NCI-H345 (cell line): Measurements from ENCODE around the gene TAF11L14.
"Not testable (repeated sequence)": the region's sequence is repeated elsewhere in the genome, so short reads cannot be mapped to it uniquely, and the experiment has no call there.

Source experiments
- DNase-seq: peaks from one replicate; lab custom pipeline; 2025; lab: John Stamatoyannopoulos, UW

The TAF11L14 gene

DNA sequence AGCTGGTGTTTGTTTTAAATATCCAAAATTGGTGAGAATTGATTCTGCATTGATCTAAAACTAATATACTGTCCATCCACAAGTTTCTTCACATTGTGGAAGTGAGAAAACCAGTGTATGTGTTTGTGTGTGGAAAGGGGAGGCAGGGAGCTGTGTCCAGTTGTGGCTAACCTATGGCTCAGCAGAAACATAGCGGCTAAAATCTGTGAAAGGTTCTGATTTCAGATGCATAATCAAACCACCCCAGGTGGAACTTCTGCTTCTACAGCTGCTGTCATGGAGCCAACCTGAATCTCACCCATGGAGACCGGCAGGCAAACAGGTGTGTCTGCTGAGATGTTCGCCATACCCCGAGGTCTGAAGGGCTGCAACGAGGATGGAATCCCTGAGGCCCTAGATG, at the start of gene TAF11L14:
Gene TAF11L14 (plus strand): TSS at position 301 of the 400 bp plus-strand sequence.
- no peak for DNase-seq

DNA sequence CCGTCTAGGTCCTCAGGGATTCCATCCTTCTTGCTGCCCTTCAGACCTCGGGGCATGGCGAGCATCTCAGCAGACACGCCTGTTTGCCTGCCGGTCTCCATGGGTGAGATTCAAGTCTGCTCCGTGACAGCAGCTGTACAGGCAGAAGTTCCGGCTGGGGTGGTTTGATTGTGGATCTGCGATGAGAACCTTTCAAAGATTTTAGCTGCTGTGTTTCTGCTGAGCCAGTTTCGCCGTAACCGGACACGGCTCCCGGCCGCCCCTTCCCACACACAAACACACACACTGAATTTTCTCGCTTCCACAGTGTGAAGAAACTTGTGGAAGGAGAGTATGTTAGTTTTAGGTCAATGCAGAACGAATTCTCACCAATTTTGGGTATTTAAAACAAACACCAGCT, 48.6 kb upstream of the TAF11L14 start, which contains the start of gene TAF11L7:
Gene TAF11L7 (minus strand): TSS at position 101 of the 400 bp plus-strand sequence.
- DNase-seq, result not testable (repeated sequence)

DNA sequence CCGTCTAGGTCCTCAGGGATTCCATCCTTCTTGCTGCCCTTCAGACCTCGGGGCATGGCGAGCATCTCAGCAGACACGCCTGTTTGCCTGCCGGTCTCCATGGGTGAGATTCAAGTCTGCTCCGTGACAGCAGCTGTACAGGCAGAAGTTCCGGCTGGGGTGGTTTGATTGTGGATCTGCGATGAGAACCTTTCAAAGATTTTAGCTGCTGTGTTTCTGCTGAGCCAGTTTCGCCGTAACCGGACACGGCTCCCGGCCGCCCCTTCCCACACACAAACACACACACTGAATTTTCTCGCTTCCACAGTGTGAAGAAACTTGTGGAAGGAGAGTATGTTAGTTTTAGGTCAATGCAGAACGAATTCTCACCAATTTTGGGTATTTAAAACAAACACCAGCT, 43.4 kb upstream of the TAF11L14 start, which contains the start of gene TAF11L8:
Gene TAF11L8 (minus strand): TSS at position 101 of the 400 bp plus-strand sequence.
- DNase-seq, result not testable (repeated sequence)

DNA sequence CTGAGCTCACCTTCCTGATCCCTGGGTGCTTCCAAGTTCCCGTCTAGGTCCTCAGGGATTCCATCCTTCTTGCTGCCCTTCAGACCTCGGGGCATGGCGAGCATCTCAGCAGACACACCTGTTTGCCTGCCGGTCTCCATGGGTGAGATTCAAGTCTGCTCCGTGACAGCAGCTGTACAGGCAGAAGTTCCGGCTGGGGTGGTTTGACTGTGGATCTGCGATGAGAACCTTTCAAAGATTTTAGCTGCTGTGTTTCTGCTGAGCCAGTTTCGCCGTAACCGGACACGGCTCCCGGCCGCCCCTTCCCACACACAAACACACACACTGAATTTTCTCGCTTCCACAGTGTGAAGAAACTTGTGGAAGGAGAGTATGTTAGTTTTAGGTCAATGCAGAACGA, 40.0 kb upstream of the TAF11L14 start, which contains the start of gene TAF11L9:
Gene TAF11L9 (minus strand): TSS at position 140 of the 400 bp plus-strand sequence.
- not testable (repeated sequence) for DNase-seq

DNA sequence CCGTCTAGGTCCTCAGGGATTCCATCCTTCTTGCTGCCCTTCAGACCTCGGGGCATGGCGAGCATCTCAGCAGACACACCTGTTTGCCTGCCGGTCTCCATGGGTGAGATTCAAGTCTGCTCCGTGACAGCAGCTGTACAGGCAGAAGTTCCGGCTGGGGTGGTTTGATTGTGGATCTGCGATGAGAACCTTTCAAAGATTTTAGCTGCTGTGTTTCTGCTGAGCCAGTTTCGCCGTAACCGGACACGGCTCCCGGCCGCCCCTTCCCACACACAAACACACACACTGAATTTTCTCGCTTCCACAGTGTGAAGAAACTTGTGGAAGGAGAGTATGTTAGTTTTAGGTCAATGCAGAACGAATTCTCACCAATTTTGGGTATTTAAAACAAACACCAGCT, 36.5 kb upstream of the TAF11L14 start, which contains the start of gene TAF11L10:
Gene TAF11L10 (minus strand): TSS at position 101 of the 400 bp plus-strand sequence.
- not testable (repeated sequence) for DNase-seq

DNA sequence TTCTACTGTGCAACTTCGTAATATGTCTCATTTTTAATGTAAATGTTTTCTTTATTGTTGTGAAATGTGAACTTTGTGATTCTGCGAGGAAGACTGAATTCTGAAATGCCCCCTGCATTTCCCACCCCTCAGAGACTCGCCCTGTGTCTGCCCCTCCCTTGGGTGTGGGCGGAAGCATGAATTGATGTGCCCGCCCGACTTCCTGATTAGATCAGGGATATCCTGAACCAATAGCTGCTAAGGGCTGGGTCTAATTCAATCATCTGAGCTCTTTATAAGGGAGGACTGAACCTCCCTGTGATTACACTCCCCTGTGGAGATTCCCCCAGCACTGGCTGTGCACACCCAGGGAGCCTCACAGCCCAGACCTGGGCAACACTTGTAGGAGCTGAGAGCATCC, 30.4 kb upstream of the TAF11L14 start, which contains the start of gene TAF11L11:
Gene TAF11L11 (plus strand): TSS at position 304 of the 400 bp plus-strand sequence.
- not testable (repeated sequence) for DNase-seq

DNA sequence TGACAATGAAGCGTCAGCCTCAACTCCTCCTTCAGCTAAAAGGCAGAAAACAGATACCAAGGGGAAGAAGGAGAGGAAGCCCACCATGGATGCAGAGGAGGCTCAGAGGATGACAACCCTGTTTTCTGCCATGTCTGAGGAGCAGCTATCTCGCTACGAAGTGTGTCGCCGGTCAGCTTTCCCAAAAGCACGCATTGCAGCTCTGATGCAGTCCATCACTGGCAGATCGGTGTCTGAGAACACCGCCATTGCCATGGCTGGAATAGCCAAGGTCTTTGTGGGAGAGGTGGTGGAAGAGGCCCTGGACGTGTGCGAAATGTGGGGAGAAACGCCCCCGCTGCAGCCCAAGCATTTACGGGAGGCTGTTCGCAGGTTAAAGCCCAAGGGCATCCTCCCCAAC, 29.3 kb upstream of the TAF11L14 start:
- no peak for DNase-seq

DNA sequence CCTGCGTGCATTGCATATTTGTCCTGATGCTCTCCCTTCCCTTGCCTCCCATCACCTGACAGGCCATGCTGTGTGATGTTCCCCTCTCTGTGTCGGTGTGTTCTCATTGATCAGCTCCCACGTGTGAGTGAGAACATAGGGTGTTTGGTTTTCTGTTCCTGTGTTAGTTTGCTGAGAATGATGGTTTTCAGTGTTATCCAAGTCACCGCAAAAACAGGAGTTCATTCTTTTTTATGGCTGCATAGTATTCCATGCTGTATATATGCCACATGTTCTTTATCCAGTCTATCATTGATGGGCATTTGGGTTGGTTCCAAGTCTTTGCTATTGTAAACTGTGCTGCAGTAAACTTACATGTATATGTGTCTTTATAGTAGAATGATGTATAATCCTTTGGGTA, 26.8 kb upstream of the TAF11L14 start:
- DNase-seq, result not testable (repeated sequence)

DNA sequence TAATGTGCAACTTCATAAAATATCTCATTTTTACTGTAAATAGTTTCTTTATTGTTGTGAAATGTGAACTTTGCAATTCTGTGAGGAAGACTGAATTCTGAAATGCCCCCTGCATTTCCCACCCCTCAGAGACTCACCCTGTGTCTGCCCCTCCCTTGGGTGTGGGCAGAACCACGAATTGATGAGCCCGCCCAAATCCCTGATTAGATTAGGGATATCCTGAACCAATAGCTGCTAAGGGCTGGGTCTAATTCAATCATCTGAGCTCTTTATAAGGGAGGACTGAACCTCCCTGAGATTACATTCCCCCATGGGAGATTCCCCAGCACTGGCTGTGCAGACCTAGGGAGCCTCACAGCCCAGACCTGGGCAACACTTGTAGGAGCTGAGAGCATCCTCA, 24.2 kb upstream of the TAF11L14 start, which contains the start of gene TAF11L12:
Gene TAF11L12 (plus strand): TSS at position 301 of the 400 bp plus-strand sequence.
- not testable (repeated sequence) for DNase-seq

DNA sequence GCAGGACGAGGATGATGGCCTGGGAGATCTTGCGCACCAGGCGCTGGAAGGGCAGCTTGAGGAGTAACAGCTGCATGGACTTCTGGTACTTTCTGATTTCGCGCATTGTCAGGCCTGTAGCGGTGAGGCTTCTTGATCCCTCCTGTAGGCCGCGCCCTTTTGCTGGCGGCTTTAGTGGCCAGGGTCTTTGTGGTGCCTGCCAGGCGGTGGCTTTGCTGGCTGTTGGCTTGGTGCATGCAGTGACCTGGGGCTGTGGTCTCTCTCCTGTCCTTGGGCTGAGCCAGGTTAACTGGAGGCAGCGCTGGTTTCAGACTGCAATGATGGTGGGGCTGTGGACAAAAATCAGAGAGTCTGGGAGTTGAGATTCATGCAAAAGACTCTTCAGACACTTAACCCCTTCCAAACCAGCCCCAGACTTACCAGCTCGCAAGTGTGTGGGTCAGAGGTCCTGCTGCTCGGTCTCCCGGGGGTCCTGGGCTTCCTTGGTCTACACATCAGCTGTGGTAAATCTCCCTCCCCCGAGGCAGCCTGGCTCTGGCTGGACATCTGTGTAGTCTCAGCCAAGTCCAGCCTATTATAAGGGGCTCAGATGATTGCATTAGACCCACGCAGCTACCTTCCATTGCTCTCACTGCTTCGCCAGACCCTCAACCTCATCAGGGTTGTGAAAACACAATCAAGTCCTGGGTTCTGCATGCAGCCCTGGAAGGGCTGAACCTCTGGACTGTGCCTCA, 19.2 kb upstream of the TAF11L14 start:
- DNase-seq, result no peak

DNA sequence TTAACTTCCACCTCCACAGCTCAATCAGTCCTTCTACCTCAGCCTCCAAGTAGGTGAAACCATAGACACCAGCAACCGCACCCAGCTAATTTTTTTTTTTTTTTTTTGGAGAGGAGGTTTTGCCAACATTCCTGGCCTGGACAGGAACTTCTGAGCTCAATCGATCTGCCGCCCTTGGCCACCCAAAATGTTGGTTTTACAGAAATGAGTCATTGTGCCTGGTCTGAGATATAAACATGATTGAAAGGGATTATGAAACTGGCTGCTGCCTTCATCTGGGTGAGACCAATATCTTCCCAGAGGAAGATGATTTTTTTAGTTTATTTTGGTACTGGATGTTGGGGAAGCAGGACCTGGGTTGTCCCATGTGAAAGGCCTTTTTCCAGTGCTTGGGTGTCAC, 14.9 kb upstream of the TAF11L14 start:
- DNase-seq, result no peak

DNA sequence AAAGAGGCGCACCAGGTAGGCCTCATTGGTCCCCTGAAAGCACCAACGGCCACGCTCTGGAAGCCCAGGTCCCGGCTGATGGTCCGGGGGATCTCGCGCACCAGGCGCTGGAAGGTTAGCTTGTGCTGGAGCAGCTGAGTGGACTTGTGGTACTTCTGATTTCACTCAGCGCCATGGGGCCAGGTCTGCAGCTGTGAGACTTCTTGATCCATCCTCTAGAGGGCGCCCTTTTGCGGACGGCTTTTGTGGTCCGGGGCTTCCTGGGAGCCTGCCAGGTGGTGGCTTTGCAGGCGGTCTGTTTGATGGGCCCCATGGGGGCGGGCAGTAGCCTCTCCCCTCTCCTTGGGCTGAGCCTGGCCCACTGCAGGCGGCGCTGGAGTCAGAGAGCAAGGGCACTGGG, 13.6 kb upstream of the TAF11L14 start:
- DNase-seq, result no peak

DNA sequence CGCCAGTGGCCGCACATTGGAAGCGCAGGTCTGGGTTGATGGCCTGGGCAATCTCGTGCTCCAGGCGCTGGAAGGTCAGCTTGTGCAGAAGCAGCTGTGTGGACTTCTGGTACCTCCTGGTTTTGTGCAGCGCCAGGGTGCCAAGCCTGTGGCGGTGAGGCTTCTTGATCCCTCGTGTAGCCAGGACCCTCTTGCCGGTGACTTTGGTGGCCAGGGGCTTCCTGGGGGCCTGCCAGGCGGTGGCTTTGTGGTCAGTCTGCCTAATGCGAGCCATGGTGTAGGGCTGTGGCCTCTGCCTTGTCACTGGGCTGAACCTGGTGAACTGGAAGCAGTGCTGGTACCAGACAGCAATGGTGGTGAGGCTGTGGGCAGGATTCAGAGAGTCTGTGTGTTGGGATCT, 8.6 kb upstream of the TAF11L14 start:
- DNase-seq, result no peak

DNA sequence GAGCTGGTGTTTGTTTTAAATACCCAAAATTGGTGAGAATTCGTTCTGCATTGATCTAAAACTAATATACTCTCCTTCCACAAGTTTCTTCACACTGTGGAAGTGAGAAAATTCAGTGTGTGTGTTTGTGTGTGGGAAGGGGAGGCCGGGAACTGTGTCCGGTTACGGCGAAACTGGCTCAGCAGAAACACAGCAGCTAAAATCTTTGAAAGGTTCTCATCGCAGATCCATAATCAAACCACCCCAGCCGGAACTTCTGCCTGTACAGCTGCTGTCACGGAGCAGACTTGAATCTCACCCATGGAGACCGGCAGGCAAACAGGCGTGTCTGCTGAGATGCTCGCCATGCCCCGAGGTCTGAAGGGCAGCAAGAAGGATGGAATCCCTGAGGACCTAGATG, 2.5 kb upstream of the TAF11L14 start, which contains the start of gene TAF11L13:
Gene TAF11L13 (plus strand): TSS at position 301 of the 400 bp plus-strand sequence.
- DNase-seq, result not testable (repeated sequence)

DNA sequence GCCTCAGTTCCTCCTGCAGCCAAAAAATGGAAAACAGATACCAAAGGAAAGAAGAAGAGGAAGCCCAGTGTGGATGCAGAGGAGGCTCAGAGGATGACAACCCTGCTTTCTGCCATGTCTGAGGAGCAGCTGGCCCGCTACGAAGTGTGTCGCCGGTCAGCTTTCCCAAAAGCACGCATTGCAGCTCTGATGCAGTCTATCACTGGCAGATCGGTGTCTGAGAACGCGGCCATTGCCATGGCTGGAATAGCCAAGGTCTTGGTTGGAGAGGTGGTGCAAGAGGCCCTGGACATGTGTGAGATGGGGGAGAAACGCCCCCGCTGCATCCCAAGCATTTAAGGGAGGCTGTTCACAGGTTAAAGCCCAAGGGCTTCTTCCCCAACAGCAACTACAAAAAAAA, 15.0 kb downstream of the TAF11L14 start:
- not testable (repeated sequence) for DNase-seq

DNA sequence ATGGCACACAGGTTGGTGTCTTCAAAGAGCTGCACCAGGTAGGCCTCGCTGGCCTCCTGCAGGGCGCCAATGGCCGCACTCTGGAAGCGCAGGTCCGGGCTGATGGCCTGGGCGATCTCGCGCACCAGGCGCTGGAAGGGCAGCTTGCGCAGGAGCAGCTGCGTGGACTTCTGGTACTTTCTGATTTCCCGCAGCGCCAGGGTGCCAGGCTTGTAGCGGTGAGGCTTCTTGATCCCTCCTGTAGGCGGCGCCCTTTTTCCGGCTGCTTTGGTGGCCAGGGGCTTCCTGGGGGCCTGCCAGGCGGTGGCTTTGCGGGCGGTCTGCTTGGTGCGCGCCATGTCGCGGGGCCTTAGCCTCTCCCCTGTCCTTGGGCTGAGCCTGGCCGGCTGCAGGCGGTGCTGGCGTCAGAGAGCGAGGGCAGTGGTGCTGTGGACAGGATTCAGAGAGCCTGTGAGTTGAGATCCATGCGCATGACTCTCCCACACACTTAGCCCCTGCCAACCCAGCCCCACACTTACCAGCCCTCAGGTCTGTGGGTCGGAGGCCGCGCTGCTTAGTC, 21.0 kb downstream of the TAF11L14 start:
- not testable (repeated sequence) for DNase-seq

DNA sequence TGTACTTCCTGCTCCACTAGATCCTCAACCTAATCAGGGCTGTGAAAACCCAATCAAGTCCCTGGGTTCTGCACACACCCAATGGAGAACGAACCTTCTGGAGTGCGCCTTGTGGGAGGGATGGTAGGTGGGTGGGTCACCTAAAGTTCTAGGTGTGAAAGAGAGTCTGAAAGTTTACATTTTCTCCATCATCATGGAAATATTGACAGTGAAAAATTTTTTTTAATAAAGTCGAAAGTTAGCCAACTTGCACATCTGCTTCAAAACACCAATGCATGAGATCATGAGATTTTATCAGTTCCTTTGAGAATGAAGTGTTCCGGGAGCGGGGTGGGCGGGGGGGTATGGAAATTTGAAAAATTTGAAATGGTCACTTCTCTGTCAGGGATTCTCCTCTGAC, 21.7 kb downstream of the TAF11L14 start:
- DNase-seq, result no peak

DNA sequence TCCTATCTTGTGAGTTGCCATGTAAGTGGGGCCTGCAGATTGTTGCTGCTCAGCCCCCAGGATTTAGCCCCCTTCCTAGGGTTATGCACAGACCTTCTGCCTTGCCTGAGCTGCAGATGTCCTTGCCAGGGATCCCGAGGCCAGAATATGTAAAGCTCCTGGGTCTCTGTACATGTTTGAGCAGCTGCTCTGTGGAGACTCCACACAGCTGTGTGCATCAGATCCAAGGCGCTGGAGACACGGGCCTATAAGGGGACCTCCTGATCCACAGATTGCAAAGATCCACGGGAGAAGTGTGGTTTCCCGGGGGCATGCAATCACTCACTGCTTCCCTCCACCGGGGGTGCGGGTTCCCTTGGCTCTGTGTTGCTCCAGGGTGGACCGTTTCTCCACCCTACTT, 28.9 kb downstream of the TAF11L14 start:
- DNase-seq, result no peak

DNA sequence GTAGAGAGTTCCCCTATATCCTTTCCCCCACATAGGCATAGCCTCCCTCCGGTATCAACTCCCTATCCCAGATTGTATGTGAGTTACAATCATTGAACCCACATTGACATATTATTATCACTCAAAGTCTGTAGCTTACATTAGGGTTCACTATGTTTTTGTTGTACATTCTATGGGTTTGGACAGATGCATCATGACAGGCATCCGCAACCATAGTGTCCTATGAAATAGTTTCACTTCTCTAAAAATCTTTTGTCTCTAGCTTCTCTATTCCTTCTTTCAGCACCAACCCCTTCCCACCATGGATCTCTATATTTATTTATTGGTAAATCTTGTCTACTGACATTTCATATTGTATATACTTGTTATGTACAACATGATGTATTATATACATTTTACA, 31.6 kb downstream of the TAF11L14 start:
- no peak for DNase-seq

DNA sequence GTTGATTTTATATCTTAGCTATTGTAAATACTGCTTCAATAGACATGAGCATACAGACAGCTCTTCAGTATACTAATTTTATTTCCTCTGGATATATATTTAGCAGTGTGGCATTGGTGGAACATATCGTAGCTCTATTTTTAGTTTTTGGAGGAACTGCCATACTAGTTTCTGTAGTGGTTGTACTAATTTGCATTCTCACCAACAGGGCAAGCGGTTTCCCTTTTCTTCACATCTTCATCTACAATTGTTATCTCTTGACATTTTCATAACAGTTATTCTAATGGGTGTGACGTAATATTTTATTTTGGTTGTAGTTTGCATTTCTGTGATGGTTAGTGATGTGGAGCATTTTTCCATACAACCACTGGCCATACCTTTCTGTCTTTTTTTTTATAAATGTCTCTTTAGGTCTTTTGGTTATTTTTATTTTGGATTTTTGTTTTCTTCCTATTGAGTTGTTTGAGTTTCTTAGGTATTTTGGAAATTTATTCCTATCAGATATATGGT, 32.5 kb downstream of the TAF11L14 start:
- DNase-seq, result no peak

DNA sequence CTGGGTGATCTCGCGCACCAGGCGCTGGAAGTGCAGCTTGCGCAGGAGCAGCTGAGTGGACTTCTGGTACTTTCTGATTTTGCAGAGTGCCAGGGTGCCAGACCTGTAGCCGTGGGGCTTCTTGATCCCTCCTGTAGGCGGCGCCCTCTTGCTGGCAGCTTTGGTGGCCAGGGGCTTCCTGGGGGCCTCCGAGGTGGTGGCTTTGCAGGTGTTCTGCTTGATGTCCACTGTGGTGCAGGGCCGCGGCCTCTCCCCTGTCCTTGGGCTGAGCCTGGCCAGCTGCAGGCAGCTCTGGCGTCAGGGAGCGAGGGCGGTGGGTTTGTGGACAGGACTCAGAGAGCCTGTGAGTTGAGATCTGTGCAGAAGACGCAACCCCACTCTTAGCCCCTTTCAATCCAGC, 36.1 kb downstream of the TAF11L14 start:
- no peak for DNase-seq

DNA sequence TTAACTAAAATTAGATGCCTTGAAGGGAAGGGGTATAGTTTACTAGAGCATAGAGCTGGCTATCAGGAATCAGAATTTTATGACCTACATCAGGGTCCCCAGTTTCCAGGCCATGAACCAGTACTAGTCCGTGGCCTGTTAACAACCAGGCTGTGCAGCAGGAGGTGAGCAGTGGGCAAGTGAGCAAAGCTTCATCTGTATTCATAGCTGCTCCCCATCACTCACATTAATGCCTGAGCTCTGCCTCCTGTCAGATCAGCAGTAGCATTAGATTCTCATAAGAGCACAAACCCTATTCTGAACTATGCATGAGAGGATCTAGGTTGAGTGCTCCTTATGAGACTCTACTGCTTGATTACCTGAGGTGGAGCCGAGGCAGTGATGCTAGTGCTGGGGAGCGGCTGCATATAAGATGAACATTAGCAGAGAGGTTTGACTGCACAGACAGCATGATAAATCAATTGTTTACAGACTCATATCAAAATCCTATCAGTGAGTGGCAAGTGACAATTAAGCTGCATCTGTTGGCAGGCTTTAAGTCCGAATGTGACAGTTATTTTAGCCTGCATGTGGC, 44.6 kb downstream of the TAF11L14 start:
- DNase-seq, result no peak
